Measurements from ENCODE around the gene FURIN.

The FURIN gene

GRCh38 chr15:90909976-90910375 lies 41.6 kb downstream of the FURIN start:
- no peaks in the 10 kb centered on the region for H3K36me3 ChIP-seq (ENCODE audit: control insufficient read depth, insufficient read depth, low read length)
- no peaks in the 10 kb centered on the region for H3K79me2 ChIP-seq (ENCODE audit: control insufficient read depth, insufficient read depth, low read length)
- H3K79me1 ChIP-seq (ENCODE audit: low read length) = no peaks in the 10 kb centered on the region
- H4K5ac ChIP-seq (ENCODE audit: low read length) = no peak overlapping the region
- H3K27ac ChIP-seq (ENCODE audit: low read depth, low read length) = no peak overlapping the region
- H3K56ac ChIP-seq (ENCODE audit: low read length) = no peak overlapping the region
- no CpG with 5 or more reads among the region's 8 CpGs for WGBS (ENCODE audit: extremely low coverage, insufficient coverage, low lambda C conversion rate)
- no peak overlapping the region for H2BK15ac ChIP-seq (replicated peaks; ENCODE audit: low read depth)
- H3K4me3 ChIP-seq (ENCODE audit: low read length) = no peak overlapping the region
- no peak overlapping the region for H3K23ac ChIP-seq (ENCODE audit: low read length)
- H3K18ac ChIP-seq (ENCODE audit: low read length) = no peak overlapping the region
- H3K4me2 ChIP-seq (ENCODE audit: low read length) = no peak overlapping the region
- H2BK120ac ChIP-seq (ENCODE audit: low read depth, low read length) = no peak overlapping the region
- H2AK5ac ChIP-seq (ENCODE audit: low read length) = no peak overlapping the region
- H3K9ac ChIP-seq (ENCODE audit: low read length) = no peak overlapping the region
- no peaks in the 10 kb centered on the region for H3K4me1 ChIP-seq (ENCODE audit: control insufficient read depth, low read depth, low read length)
- no peak for DNase-seq
- no peaks in the 10 kb centered on the region for H3K27me3 ChIP-seq (ENCODE audit: insufficient read depth, low read length, poor library complexity)
- no peak overlapping the region for H2BK5ac ChIP-seq (ENCODE audit: low read length)
- H4K8ac ChIP-seq (ENCODE audit: low read depth, low read length) = no peak overlapping the region
- no peak overlapping the region for H3K4ac ChIP-seq (ENCODE audit: low read depth, low read length)

GRCh38 chr15:90910441-90911301 lies 42.3 kb downstream of the FURIN start:
- no CpG with 5 or more reads among the region's 24 CpGs for WGBS (ENCODE audit: extremely low coverage, insufficient coverage, low lambda C conversion rate)
- Histone ChIP-seq H3K27me3 (ENCODE audit: insufficient read depth, low read length, poor library complexity) (no peaks in the 10 kb centered on the region), H2BK120ac (ENCODE audit: low read depth, low read length) (no peak overlapping the region), H3K79me2 (ENCODE audit: control insufficient read depth, insufficient read depth, low read length) (no peaks in the 10 kb centered on the region), H2BK5ac (ENCODE audit: low read length) (no peak overlapping the region), H3K4me2 (ENCODE audit: low read length) (no peak overlapping the region), H3K4me1 (ENCODE audit: control insufficient read depth, low read depth, low read length) (no peaks in the 10 kb centered on the region), H2AK5ac (ENCODE audit: low read length) (no peak overlapping the region), H3K56ac (ENCODE audit: low read length) (no peak overlapping the region), H3K23ac (ENCODE audit: low read length) (no peak overlapping the region), H4K8ac (ENCODE audit: low read depth, low read length) (no peak overlapping the region), H4K5ac (ENCODE audit: low read length) (no peak overlapping the region), H3K18ac (ENCODE audit: low read length) (no peak overlapping the region), H3K4ac (ENCODE audit: low read depth, low read length) (no peak overlapping the region), H3K4me3 (ENCODE audit: low read length) (no peak overlapping the region), H3K36me3 (ENCODE audit: control insufficient read depth, insufficient read depth, low read length) (no peaks in the 10 kb centered on the region), H3K27ac (ENCODE audit: low read depth, low read length) (no peak overlapping the region), H2BK15ac (replicated peaks; ENCODE audit: low read depth) (no peak overlapping the region), H3K9ac (ENCODE audit: low read length) (no peak overlapping the region), H3K79me1 (ENCODE audit: low read length) (no peaks in the 10 kb centered on the region)
- DNase-seq = no peak

GRCh38 chr15:90911302-90911623 lies 42.9 kb downstream of the FURIN start:
- no CpG with 5 or more reads among the region's 19 CpGs for WGBS (ENCODE audit: extremely low coverage, insufficient coverage, low lambda C conversion rate)
- Histone ChIP-seq H3K79me2 (ENCODE audit: control insufficient read depth, insufficient read depth, low read length) (no peaks in the 10 kb centered on the region), H3K4ac (ENCODE audit: low read depth, low read length) (no peak overlapping the region), H3K56ac (ENCODE audit: low read length) (no peak overlapping the region), H2BK15ac (replicated peaks; ENCODE audit: low read depth) (no peak overlapping the region), H3K9ac (ENCODE audit: low read length) (no peak overlapping the region), H2AK5ac (ENCODE audit: low read length) (no peak overlapping the region), H3K27me3 (ENCODE audit: insufficient read depth, low read length, poor library complexity) (no peaks in the 10 kb centered on the region), H3K27ac (ENCODE audit: low read depth, low read length) (no peak overlapping the region), H3K4me2 (ENCODE audit: low read length) (no peak overlapping the region), H3K4me1 (ENCODE audit: control insufficient read depth, low read depth, low read length) (no peaks in the 10 kb centered on the region), H3K36me3 (ENCODE audit: control insufficient read depth, insufficient read depth, low read length) (no peaks in the 10 kb centered on the region), H4K5ac (ENCODE audit: low read length) (no peak overlapping the region), H3K79me1 (ENCODE audit: low read length) (no peaks in the 10 kb centered on the region), H3K23ac (ENCODE audit: low read length) (no peak overlapping the region), H4K8ac (ENCODE audit: low read depth, low read length) (no peak overlapping the region), H3K18ac (ENCODE audit: low read length) (no peak overlapping the region), H2BK5ac (ENCODE audit: low read length) (no peak overlapping the region), H3K4me3 (ENCODE audit: low read length) (no peak overlapping the region), H2BK120ac (ENCODE audit: low read depth, low read length) (no peak overlapping the region)
- DNase-seq = no peak

GRCh38 chr15:90911906-90912769 lies 43.8 kb downstream of the FURIN start:
- no CpG with 5 or more reads among the region's 30 CpGs for WGBS (ENCODE audit: extremely low coverage, insufficient coverage, low lambda C conversion rate)
- DNase-seq = no peak
- H3K79me1 ChIP-seq (ENCODE audit: low read length) = no peaks in the 10 kb centered on the region
- H4K5ac ChIP-seq (ENCODE audit: low read length) = no peak overlapping the region
- no peak overlapping the region for H2BK120ac ChIP-seq (ENCODE audit: low read depth, low read length)
- H3K4me1 ChIP-seq (ENCODE audit: control insufficient read depth, low read depth, low read length) = no peaks in the 10 kb centered on the region
- H3K79me2 ChIP-seq (ENCODE audit: control insufficient read depth, insufficient read depth, low read length) = no peaks in the 10 kb centered on the region
- no peak overlapping the region for H2AK5ac ChIP-seq (ENCODE audit: low read length)
- H3K56ac ChIP-seq (ENCODE audit: low read length) = no peak overlapping the region
- no peak overlapping the region for H2BK15ac ChIP-seq (replicated peaks; ENCODE audit: low read depth)
- H3K4me3 ChIP-seq (ENCODE audit: low read length) = no peak overlapping the region
- H3K27ac ChIP-seq (ENCODE audit: low read depth, low read length) = no peak overlapping the region
- no peak overlapping the region for H4K8ac ChIP-seq (ENCODE audit: low read depth, low read length)
- no peaks in the 10 kb centered on the region for H3K27me3 ChIP-seq (ENCODE audit: insufficient read depth, low read length, poor library complexity)
- no peaks in the 10 kb centered on the region for H3K36me3 ChIP-seq (ENCODE audit: control insufficient read depth, insufficient read depth, low read length)
- H3K23ac ChIP-seq (ENCODE audit: low read length) = no peak overlapping the region
- H3K18ac ChIP-seq (ENCODE audit: low read length) = no peak overlapping the region
- H3K9ac ChIP-seq (ENCODE audit: low read length) = no peak overlapping the region
- H3K4me2 ChIP-seq (ENCODE audit: low read length) = no peak overlapping the region
- no peak overlapping the region for H2BK5ac ChIP-seq (ENCODE audit: low read length)
- H3K4ac ChIP-seq (ENCODE audit: low read depth, low read length) = no peak overlapping the region

- H3K4me2 ChIP-seq (ENCODE audit: low read length) = no peak overlapping the region
- no peak overlapping the region for H2BK15ac ChIP-seq (replicated peaks; ENCODE audit: low read depth)
- no peak overlapping the region for H2AK5ac ChIP-seq (ENCODE audit: low read length)
- H3K27me3 ChIP-seq (ENCODE audit: insufficient read depth, low read length, poor library complexity) = no peaks in the 10 kb centered on the region
- no peaks in the 10 kb centered on the region for H3K79me1 ChIP-seq (ENCODE audit: low read length)
- no peak overlapping the region for H2BK5ac ChIP-seq (ENCODE audit: low read length)
- H3K27ac ChIP-seq (ENCODE audit: low read depth, low read length) = no peak overlapping the region
- no peaks in the 10 kb centered on the region for H3K79me2 ChIP-seq (ENCODE audit: control insufficient read depth, insufficient read depth, low read length)
- H4K5ac ChIP-seq (ENCODE audit: low read length) = no peak overlapping the region
- H3K4ac ChIP-seq (ENCODE audit: low read depth, low read length) = no peak overlapping the region
- WGBS (ENCODE audit: extremely low coverage, insufficient coverage, low lambda C conversion rate) = no CpG with 5 or more reads among the region's 7 CpGs
- no peak overlapping the region for H3K18ac ChIP-seq (ENCODE audit: low read length)
- no peaks in the 10 kb centered on the region for H3K4me1 ChIP-seq (ENCODE audit: control insufficient read depth, low read depth, low read length)
- H3K9ac ChIP-seq (ENCODE audit: low read length) = no peak overlapping the region
- H4K8ac ChIP-seq (ENCODE audit: low read depth, low read length) = no peak overlapping the region
- no peak overlapping the region for H3K4me3 ChIP-seq (ENCODE audit: low read length)
- no peak overlapping the region for H2BK120ac ChIP-seq (ENCODE audit: low read depth, low read length)
- no peak overlapping the region for H3K56ac ChIP-seq (ENCODE audit: low read length)
- no peak overlapping the region for H3K23ac ChIP-seq (ENCODE audit: low read length)
- no peaks in the 10 kb centered on the region for H3K36me3 ChIP-seq (ENCODE audit: control insufficient read depth, insufficient read depth, low read length)
- no peak for DNase-seq
Measured at GRCh38 chr15:90912770-90913075, 44.3 kb downstream of the FURIN start.

Data from mesendoderm (in vitro differentiated cells).